H9 (cell line): ENCODE measurements around the gene PIEZO2. TPM values are rescaled to one million over a fixed set of nuclear protein-coding genes. Genes with fewer than 3 reads are reported as not detected.

Experiments
- DNase-seq: peaks from one replicate; pipeline ENCODE4 v3.0.0-alpha.2; 2017
- H2AFZ ChIP-seq: one replicate; pipeline ENCODE4 v1.6.1; 2013; ENCODE audit warnings: mild to moderate bottlenecking, low read length, control low read depth, moderate library complexity
- H2AK5ac ChIP-seq: 2 replicates; pipeline ENCODE4 v1.6.1; 2013; ENCODE audit warnings: low read length, control low read depth, mixed read lengths; ENCODE audit not compliant: insufficient read length
- H2BK120ac ChIP-seq: one replicate; pipeline ENCODE4 v1.6.1; 2013; ENCODE audit warnings: low read depth, mild to moderate bottlenecking, low read length, control low read depth, inconsistent platforms; ENCODE audit not compliant: poor library complexity, severe bottlenecking
- H2BK12ac ChIP-seq: 2 replicates; pipeline ENCODE4 v1.6.1; 2013; ENCODE audit warnings: low read length, control low read depth, mixed read lengths, low read depth; ENCODE audit not compliant: insufficient read length
- H2BK15ac ChIP-seq: 2 replicates; pipeline ENCODE4 v1.6.1; 2013; ENCODE audit warnings: low read depth, low read length, control low read depth
- H2BK20ac ChIP-seq: one replicate; pipeline ENCODE4 v1.6.1; 2013; ENCODE audit warnings: low read depth, mild to moderate bottlenecking, low read length, control low read depth, inconsistent platforms; ENCODE audit not compliant: poor library complexity, severe bottlenecking
- H2BK5ac ChIP-seq: 2 replicates; pipeline ENCODE4 v1.6.1; 2013; ENCODE audit warnings: low read length, control low read depth, mixed read lengths; ENCODE audit not compliant: insufficient read length
- H3K14ac ChIP-seq: 2 replicates; pipeline ENCODE4 v1.6.1; 2013; ENCODE audit warnings: low read length, control low read depth; ENCODE audit not compliant: insufficient read depth
- H3K18ac ChIP-seq: 2 replicates; pipeline ENCODE4 v1.6.1; 2013; ENCODE audit warnings: low read depth, mild to moderate bottlenecking, mixed read lengths, low read length, control low read depth; ENCODE audit not compliant: insufficient read length
- H3K23ac ChIP-seq: 2 replicates; pipeline ENCODE4 v1.6.1; 2013; ENCODE audit warnings: low read length, control low read depth, mixed read lengths, low read depth; ENCODE audit not compliant: insufficient read length
- H3K23me2 ChIP-seq: 2 replicates; pipeline ENCODE4 v1.6.1; 2013; ENCODE audit warnings: low read depth, mild to moderate bottlenecking, mixed read lengths, low read length, control low read depth; ENCODE audit not compliant: insufficient read length, poor library complexity, severe bottlenecking
- H3K27ac ChIP-seq: 2 replicates; pipeline ENCODE4 v1.5.1; 2013; ENCODE audit warnings: low read length, control low read depth, mixed read lengths, low read depth; ENCODE audit not compliant: insufficient read length
- H3K27me3 ChIP-seq: 2 replicates; pipeline ENCODE4 v1.6.1; 2013; ENCODE audit warnings: low read length, control low read depth, inconsistent platforms; ENCODE audit not compliant: insufficient read depth
- H3K4ac ChIP-seq: 2 replicates; pipeline ENCODE4 v1.6.1; 2013; ENCODE audit warnings: low read depth, mild to moderate bottlenecking, control low read depth, inconsistent platforms, low read length, moderate library complexity
- H3K4me1 ChIP-seq: 2 replicates; pipeline ENCODE4 v1.6.1; 2013; ENCODE audit warnings: low read length, control low read depth, inconsistent platforms; ENCODE audit not compliant: insufficient read depth
- H3K4me2 ChIP-seq: 2 replicates; pipeline ENCODE4 v1.6.1; 2013; ENCODE audit warnings: low read length, control low read depth, mixed read lengths; ENCODE audit not compliant: insufficient read length, insufficient read depth
- H3K56ac ChIP-seq: 2 replicates; pipeline ENCODE4 v1.6.1; 2013; ENCODE audit warnings: low read depth, mild to moderate bottlenecking, mixed read lengths, low read length, control low read depth; ENCODE audit not compliant: insufficient read length
- H3K79me1 ChIP-seq: 2 replicates; pipeline ENCODE4 v1.6.1; 2013; ENCODE audit warnings: low read depth, mild to moderate bottlenecking, moderate library complexity, low read length, control low read depth, inconsistent platforms; ENCODE audit not compliant: insufficient read depth, poor library complexity, severe bottlenecking
- H3K79me2 ChIP-seq: 2 replicates; pipeline ENCODE4 v1.6.1; 2013; ENCODE audit warnings: low read length, control low read depth, inconsistent platforms; ENCODE audit not compliant: insufficient read depth
- H3K9ac ChIP-seq: 2 replicates; pipeline ENCODE4 v1.6.1; 2013; ENCODE audit warnings: low read length, control low read depth, mixed read lengths; ENCODE audit not compliant: insufficient read length; ENCODE audit errors: extremely low read depth
- H3K9me3 ChIP-seq: one replicate; pipeline ENCODE4 v1.6.1; 2013; ENCODE audit warnings: low read depth, low read length, inconsistent platforms; ENCODE audit not compliant: control insufficient read depth
- H3T11ph ChIP-seq: one replicate; pipeline ENCODE4 v1.6.1; 2013; ENCODE audit warnings: mild to moderate bottlenecking, low read length, control low read depth, inconsistent platforms
- H4K20me1 ChIP-seq: one replicate; pipeline ENCODE4 v1.6.1; 2013; ENCODE audit not compliant: control insufficient read depth, insufficient read length, insufficient read depth
- H4K5ac ChIP-seq: 2 replicates; pipeline ENCODE4 v1.6.1; 2013; ENCODE audit warnings: low read depth, mild to moderate bottlenecking, mixed read lengths, low read length, control low read depth; ENCODE audit not compliant: insufficient read length
- H4K8ac ChIP-seq: replicated peaks from 2 replicates; pipeline ENCODE4 v1.6.1; 2013; ENCODE audit warnings: low read length, control low read depth, mixed read lengths, low read depth; ENCODE audit not compliant: insufficient read length
- H4K91ac ChIP-seq: 2 replicates; pipeline ENCODE4 v1.6.1; 2013; ENCODE audit warnings: low read depth, mild to moderate bottlenecking, moderate library complexity, mixed read lengths, low read length, control low read depth; ENCODE audit not compliant: insufficient read length
- H3K27ac Mint-ChIP-seq, 3 experiments: 2 replicates in 2 of 3; 3 replicates in 1 of 3; pipeline ENCODE4 v1.8.0; 2020 to 2021; ENCODE audit warnings: mixed read lengths in 3 of 3, mild to moderate bottlenecking in 1 of 3, moderate library complexity in 1 of 3
- H3K27me3 Mint-ChIP-seq: 2 replicates; pipeline ENCODE4 v1.8.0; 2021; ENCODE audit warnings: low read depth, mild to moderate bottlenecking, moderate library complexity, mixed read lengths
- H3K36me3 Mint-ChIP-seq, 3 experiments: 2 replicates in 2 of 3; 3 replicates in 1 of 3; pipeline ENCODE4 v1.8.0; 2020 to 2021; ENCODE audit warnings: low read depth in 3 of 3, mixed read lengths in 3 of 3; ENCODE audit not compliant: insufficient read depth in 1 of 3
- H3K4me1 Mint-ChIP-seq, 2 experiments: 2 replicates each; pipeline ENCODE4 v1.8.0; 2020; ENCODE audit warnings: mixed read lengths in 2 of 2
- H3K4me3 Mint-ChIP-seq, 2 experiments: 2 replicates in 1 of 2; 3 replicates in 1 of 2; pipeline ENCODE4 v1.8.0; 2020 to 2021; ENCODE audit warnings: mild to moderate bottlenecking in 2 of 2, mixed read lengths in 2 of 2, moderate library complexity in 1 of 2
- H3K9me3 Mint-ChIP-seq, 2 experiments: 2 replicates in 1 of 2; 3 replicates in 1 of 2; pipeline ENCODE4 v1.8.0; 2020; ENCODE audit warnings: mild to moderate bottlenecking in 2 of 2, mixed read lengths in 2 of 2, moderate library complexity in 1 of 2
- CTCF ChIP-seq: fragments of 200-600 bp; sonication (generic); conservative IDR thresholded peaks from 3 replicates; pipeline ENCODE4 v1.8.0; 2021; ENCODE audit warnings: antibody characterized with exemption, mild to moderate bottlenecking
- WGBS: extraction: QIAGEN DNeasy Blood & Tissue Kit; methylation state at CpG from one replicate; pipeline ENCODE4 v1.1.7; 2013; ENCODE audit warnings: missing lambda C conversion rate, low lambda C conversion rate, mixed read lengths; ENCODE audit not compliant: insufficient read length; ENCODE audit errors: extremely low coverage; 5-methylcytosine and 5-hydroxymethylcytosine counted together
- total RNA-seq: library from RNA; stranded (reverse); gene quantifications from 2 replicates; pipeline ENCODE4 v1.2.1, GENCODE V29; 2021

The PIEZO2 gene
- total RNA-seq, 1 experiment from 2014 or later, result 3.9 TPM

DNA sequence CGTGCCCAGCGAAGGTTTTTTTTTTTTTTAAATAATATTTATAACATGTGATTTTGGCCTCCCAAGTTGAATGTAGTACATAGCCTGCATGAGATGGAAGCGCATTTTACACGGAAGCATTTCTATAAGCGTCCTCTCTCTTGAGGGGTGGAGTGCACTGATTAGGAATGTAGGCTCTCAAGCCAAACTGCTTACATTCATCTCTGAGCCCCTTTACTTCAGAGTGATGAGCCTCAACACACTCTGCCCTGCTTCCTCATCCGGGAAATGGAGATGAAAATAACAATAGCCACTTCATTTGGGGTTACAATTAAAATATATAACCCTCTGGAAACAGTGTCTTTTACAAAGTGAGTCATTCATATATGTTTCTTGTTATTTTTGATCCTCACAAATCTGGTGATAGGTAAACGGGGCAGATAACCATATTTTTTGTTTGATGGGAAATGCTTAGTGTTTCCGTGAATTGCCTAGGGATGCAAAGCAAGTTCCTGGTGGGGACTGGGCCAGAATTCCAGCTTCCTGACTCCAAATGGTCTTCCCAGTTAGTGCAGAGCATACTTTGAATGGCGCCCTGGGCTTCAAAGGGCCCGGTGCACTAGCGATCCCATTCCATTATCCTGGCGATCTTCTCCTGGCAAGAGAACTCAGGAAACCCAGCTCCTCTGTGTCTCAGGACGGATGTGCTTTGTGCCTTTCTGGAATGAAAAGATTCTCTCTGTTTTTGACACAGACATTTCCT, 124.3 kb downstream of the PIEZO2 start:
- Mint-ChIP-seq H3K27ac (0 out of 7 replicates have a peak overlapping the region, but pooled peaks of 1 of the 3 experiments have one; percentile 7), H3K36me3 (peaks cover 0 to 2% (median 0%) of the 10 kb centered on the region in 3 experiments; a peak in 4 of 7 replicates), H3K4me1 (peaks cover 23 to 24% of the 10 kb centered on the region in 2 experiments), H3K4me3 (no peak overlapping the region), H3K9me3 (no peaks in the 10 kb centered on the region), H3K27me3 (no peaks in the 10 kb centered on the region; the same call in 1 of the 2 replicates)
- no peak for TF ChIP-seq CTCF
- Histone ChIP-seq H3K9me3 (no peaks in the 10 kb centered on the region), H4K5ac (no peak overlapping the region), H3K56ac (no peak overlapping the region), H2AFZ (no peak overlapping the region), H2BK15ac (no peak overlapping the region), H2BK5ac (no peak overlapping the region), H3K18ac (no peak overlapping the region), H3K79me2 (no peaks in the 10 kb centered on the region), H2AK5ac (no peak overlapping the region), H2BK120ac (no peak overlapping the region), H3K9ac (no peak overlapping the region), H3K4me2 (no peak overlapping the region), H4K20me1 (no peaks in the 10 kb centered on the region), H3K27me3 (no peaks in the 10 kb centered on the region), H2BK20ac (no peak overlapping the region), H4K91ac (no peak overlapping the region), H3K27ac (no peak overlapping the region), H3K4ac (no peak overlapping the region), H3K79me1 (no peaks in the 10 kb centered on the region), H4K8ac (no peak overlapping the region), H3K4me1 (peaks cover 6% of the 10 kb centered on the region; the same call in 1 of the 2 replicates), H3K23me2 (peaks cover 3% of the 10 kb centered on the region), H3K14ac (no peak overlapping the region), H2BK12ac (no peak overlapping the region), H3T11ph (no peak overlapping the region), H3K23ac (no peak overlapping the region)
- no peak for DNase-seq
- no CpG with 5 or more reads among the region's 13 CpGs for WGBS
